ENCODE results near the gene CDS1. TPM values are rescaled to one million over a fixed set of nuclear protein-coding genes. Genes with fewer than 3 reads are reported as not detected.
"Not testable (repeated sequence)": the region's sequence is repeated elsewhere in the genome, so short reads cannot be mapped to it uniquely, and the experiment has no call there.

The CDS1 gene
- total RNA-seq, 1 donor from 2014 or later = 22.2 TPM

DNA sequence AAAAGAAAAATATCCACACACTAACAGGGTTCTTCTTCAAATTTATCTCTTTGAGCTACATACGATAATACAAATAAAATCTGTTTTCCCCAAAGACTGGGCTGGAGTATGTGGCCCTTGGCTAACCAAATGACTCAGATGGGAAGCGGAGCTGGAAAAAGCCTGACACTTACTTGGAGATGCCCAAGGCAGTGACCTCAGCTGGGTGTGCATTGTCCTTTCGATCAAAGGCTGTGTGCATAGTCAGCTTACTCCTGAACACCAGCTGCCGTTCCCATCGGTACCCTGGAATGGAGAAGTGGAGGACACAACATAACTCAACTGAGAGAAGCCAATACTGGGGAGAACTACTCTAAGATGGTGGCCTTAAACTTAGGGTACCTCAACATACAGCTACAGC, 95.1 kb downstream of the CDS1 start:
- Mint-ChIP-seq H3K4me1 (ENCODE audit: low read depth) (peaks cover 6% of the 10 kb centered on the region), H3K27ac (no peak overlapping the region), H3K27me3 (no peaks in the 10 kb centered on the region), H3K36me3 (ENCODE audit: insufficient read depth) (peaks cover 32% of the 10 kb centered on the region), H3K9me3 (ENCODE audit: low read depth) (no peaks in the 10 kb centered on the region), H3K4me3 (ENCODE audit: low read depth) (no peak overlapping the region)
- DNase-seq (ENCODE audit: low spot score, unreplicated experiment) = no peak
- TF ChIP-seq, protein P1, sequence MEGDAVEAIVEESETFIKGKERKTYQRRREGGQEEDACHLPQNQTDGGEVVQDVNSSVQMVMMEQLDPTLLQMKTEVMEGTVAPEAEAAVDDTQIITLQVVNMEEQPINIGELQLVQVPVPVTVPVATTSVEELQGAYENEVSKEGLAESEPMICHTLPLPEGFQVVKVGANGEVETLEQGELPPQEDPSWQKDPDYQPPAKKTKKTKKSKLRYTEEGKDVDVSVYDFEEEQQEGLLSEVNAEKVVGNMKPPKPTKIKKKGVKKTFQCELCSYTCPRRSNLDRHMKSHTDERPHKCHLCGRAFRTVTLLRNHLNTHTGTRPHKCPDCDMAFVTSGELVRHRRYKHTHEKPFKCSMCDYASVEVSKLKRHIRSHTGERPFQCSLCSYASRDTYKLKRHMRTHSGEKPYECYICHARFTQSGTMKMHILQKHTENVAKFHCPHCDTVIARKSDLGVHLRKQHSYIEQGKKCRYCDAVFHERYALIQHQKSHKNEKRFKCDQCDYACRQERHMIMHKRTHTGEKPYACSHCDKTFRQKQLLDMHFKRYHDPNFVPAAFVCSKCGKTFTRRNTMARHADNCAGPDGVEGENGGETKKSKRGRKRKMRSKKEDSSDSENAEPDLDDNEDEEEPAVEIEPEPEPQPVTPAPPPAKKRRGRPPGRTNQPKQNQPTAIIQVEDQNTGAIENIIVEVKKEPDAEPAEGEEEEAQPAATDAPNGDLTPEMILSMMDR (IDR thresholded peaks at IDR 0.05; ENCODE audit: unreplicated experiment) = no peak

DNA sequence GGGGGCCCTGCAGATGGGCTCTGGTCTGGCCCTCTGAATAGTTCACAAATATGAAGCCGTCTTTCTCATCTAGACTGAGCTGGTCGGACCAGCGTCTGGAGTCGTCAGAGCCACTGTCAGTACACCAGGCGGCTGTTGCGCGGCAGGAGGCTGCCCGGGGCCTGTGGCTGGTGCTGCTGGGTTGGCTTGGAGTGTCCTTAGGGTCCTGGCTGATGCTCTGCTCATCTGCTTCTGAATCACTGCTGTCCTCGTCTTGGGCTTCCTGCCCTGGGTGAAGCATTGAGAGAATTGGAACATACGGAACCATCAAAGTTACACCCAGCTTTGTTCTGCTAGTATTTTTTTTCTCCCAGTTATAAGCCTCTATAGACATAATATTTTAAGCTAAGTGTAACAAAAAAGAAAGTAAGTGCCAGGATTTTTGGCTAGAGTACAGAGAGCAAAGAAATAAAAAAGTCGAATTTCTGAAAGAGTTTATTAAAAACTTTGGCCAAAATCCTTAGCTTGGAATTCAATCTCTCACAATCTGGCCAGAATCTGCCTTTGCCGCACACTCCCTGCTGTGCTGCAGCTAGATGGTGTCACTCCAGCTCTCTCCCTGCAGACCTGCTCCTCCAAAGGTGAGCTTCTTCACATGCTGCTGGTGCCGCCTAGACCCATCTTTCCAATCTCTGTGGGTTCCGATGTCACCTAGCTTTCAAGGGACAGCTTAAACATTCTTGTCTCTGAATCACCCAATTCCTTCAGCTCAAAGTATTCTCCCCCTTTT, 96.2 kb downstream of the CDS1 start:
- H3K36me3 Mint-ChIP-seq (ENCODE audit: insufficient read depth) = peaks cover 38% of the 10 kb centered on the region

DNA sequence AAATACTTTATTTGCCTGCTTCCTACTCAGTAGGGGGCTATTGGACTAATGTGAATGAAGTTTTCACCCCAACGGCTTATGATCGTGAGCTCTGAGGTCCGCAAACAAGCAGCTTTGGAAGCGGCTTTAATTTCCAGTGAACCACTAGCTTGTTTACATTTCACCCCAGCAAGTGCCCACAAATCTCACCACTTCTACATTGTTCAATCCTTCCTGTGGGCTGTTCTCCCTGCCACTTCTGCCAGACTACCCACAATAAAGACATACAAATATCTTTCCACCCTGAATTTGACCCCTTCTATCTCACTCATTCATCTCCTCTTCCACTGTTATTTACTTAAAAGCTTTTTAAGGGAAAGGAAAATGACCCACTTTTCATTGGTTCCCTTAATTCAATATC, 98.0 kb downstream of the CDS1 start:
- peaks cover 38% of the 10 kb centered on the region for H3K36me3 Mint-ChIP-seq (ENCODE audit: insufficient read depth)
- H3K4me3 Mint-ChIP-seq (ENCODE audit: low read depth) = no peak overlapping the region
- H3K27me3 Mint-ChIP-seq = no peaks in the 10 kb centered on the region
- DNase-seq (ENCODE audit: low spot score, unreplicated experiment) = no peak
- peaks cover 6% of the 10 kb centered on the region for H3K4me1 Mint-ChIP-seq (ENCODE audit: low read depth)
- H3K27ac Mint-ChIP-seq = no peak overlapping the region
- H3K9me3 Mint-ChIP-seq (ENCODE audit: low read depth) = no peaks in the 10 kb centered on the region
- TF ChIP-seq, protein P1 (IDR thresholded peaks at IDR 0.05; ENCODE audit: unreplicated experiment) = no peak

More for the DNA sequence above, 96.2 kb downstream of the CDS1 start:
- no peak overlapping the region for H3K27ac Mint-ChIP-seq
- no peak overlapping the region for H3K4me3 Mint-ChIP-seq (ENCODE audit: low read depth)
- no peaks in the 10 kb centered on the region for H3K9me3 Mint-ChIP-seq (ENCODE audit: low read depth)
- H3K4me1 Mint-ChIP-seq (ENCODE audit: low read depth) = peaks cover 6% of the 10 kb centered on the region
- no peaks in the 10 kb centered on the region for H3K27me3 Mint-ChIP-seq
- TF ChIP-seq, protein P1 (IDR thresholded peaks at IDR 0.05; ENCODE audit: unreplicated experiment) = no peak
- DNase-seq (ENCODE audit: low spot score, unreplicated experiment) = no peak

DNA sequence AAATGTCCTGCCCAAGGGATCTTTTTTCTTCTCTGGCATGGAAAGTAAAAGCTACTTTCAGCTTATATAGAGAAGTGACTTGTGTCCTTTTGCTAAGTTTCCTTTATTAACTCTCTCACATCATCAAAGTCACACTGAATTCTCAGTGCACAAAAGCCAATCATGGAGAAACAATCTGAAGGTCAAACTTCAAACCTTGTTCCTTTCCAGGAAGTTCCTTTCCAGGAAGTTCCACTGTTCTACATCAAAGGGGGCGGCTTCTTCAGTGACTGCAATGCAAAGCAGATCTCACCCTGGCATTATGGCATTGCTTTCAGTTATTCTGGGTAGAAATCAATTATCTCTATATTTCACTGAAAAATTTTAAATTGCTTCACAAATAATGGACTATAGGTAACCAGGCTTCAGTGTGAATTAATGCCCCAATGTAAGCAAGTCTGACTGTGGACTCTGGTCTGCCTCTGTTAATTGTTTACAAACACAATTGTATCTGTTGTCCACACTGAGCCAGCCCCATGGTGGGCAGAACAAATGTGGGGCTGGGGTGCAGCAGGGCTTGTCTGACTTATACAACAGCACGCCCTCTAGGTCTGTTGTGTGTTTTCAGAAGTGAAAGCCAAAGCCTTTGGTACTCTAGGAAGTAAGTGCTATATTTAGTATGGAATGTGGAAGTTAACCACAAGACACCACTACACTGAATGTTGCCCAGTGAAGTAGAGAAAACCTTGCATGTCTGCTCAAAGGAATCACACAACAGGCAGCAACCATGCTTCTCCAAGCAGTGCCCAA, 98.8 kb downstream of the CDS1 start:
- Mint-ChIP-seq H3K27ac (peak overlapping the region; percentile 69), H3K27me3 (no peaks in the 10 kb centered on the region), H3K36me3 (ENCODE audit: insufficient read depth) (peaks cover 37% of the 10 kb centered on the region), H3K4me1 (ENCODE audit: low read depth) (peaks cover 6% of the 10 kb centered on the region), H3K9me3 (ENCODE audit: low read depth) (no peaks in the 10 kb centered on the region), H3K4me3 (ENCODE audit: low read depth) (no peak overlapping the region)
- TF ChIP-seq, protein P1 (IDR thresholded peaks at IDR 0.05; ENCODE audit: unreplicated experiment) = no peak
- DNase-seq (ENCODE audit: low spot score, unreplicated experiment) = no peak

DNA sequence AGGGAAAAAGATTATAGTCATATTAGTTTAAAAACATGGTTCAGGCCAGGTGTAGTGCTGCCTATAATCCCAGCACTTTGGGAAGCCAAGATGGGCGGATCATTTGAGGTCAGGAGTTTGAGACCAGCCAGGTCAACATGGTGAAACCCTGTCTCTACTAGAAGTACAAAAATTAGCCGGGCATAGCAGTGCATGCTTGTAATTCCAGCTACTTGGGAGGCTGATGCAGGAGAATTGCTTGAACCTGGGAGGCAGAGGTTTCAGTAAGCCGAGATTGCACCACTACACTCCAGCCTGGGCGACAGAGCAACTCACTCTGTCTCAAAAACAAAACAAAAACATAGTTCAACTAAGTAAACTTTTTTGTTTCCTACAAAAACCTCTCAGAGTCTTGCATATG, 99.7 kb downstream of the CDS1 start:
- H3K4me3 Mint-ChIP-seq (ENCODE audit: low read depth); H3K4me1 Mint-ChIP-seq (ENCODE audit: low read depth); DNase-seq (ENCODE audit: low spot score, unreplicated experiment); H3K9me3 Mint-ChIP-seq (ENCODE audit: low read depth); H3K27me3 Mint-ChIP-seq; H3K27ac Mint-ChIP-seq: not testable (repeated sequence)
- peaks cover 31% of the 10 kb centered on the region for H3K36me3 Mint-ChIP-seq (ENCODE audit: insufficient read depth)

Data from progenitor cell of endocrine pancreas (in vitro differentiated cells).